K562 (cell line): ENCODE measurements around the gene TMEM178A. TPM values are rescaled to one million over a fixed set of nuclear protein-coding genes. Genes with fewer than 3 reads are reported as not detected.

ENCODE experiments used
- ATAC-seq: fragments of 200-7000 bp; cut with Tn5 transposase; 3 replicates; pipeline ENCODE4 v1.9.1; 2020; ENCODE audit warnings: moderate library complexity
- BruUV-seq: library from RNA; stranded (reverse); fragments of 400-500 nt; replicated peaks from 2 replicates; lab custom pipeline; 2021; lab: Mats Ljungman, UMichigan
- CTCF ChIA-PET: fragments of 300-600 bp; formaldehyde crosslinking; extraction: SDS; loops from one replicate; lab custom pipeline; 2021; ENCODE audit warnings: low intra/inter-chr PET ratio; lab: Yijun Ruan, JAX
- POLR2A ChIA-PET: fragments of 300-600, 350-650 bp; sonication (Branson Sonifier 250); formaldehyde crosslinking; extraction: SDS; loops from one replicate; lab custom pipeline; 2021; ENCODE audit warnings: antibody characterized with exemption, inconsistent platforms; lab: Yijun Ruan, JAX
- DNase-seq, 4 experiments: peaks; one replicate each; pipeline versions ENCODE4 v3.0.0 to v3.0.0-alpha.2; 2011 to 2018; ENCODE audit warnings: low spot score in 3 of 4, mixed read lengths in 3 of 4; ENCODE audit errors: extremely low read depth in 1 of 4
- FAIRE-seq: peaks from 2 replicates; lab custom pipeline; 2011; peaks lifted over from hg19 to GRCh38; lab: Jason Lieb, UNC
- H2AFZ ChIP-seq: 2 replicates; pipeline ENCODE4 v1.6.0; 2011; ENCODE audit warnings: low read depth, low read length, control low read depth, inconsistent platforms
- H3K27ac ChIP-seq: fragments of 200-600 bp; 3 replicates; pipeline ENCODE4 v1.8.0; 2011; ENCODE audit warnings: low read depth, mild to moderate bottlenecking, control low read depth, inconsistent platforms, low read length, moderate library complexity, mixed read lengths; ENCODE audit errors: extremely low read depth
- H3K27me3 ChIP-seq, 2 experiments: fragments of 300-600 bp in 1 of 2; 2 replicates in 1 of 2; 3 replicates in 1 of 2; pipeline versions ENCODE4 v1.6.0 to v1.8.0; 2011; ENCODE audit warnings: inconsistent platforms in 2 of 2, low read length in 2 of 2, mild to moderate bottlenecking in 1 of 2, mixed read lengths in 1 of 2, moderate library complexity in 1 of 2; ENCODE audit not compliant: control insufficient read depth in 2 of 2, insufficient read depth in 2 of 2
- H3K36me3 ChIP-seq: fragments of 300-600 bp; 3 replicates; pipeline ENCODE4 v1.8.0; 2011; ENCODE audit warnings: mild to moderate bottlenecking, low read length, inconsistent platforms; ENCODE audit not compliant: control insufficient read depth, insufficient read depth
- H3K4me1 ChIP-seq, 2 experiments: fragments of 200-600 bp in 1 of 2; replicated peaks in 1 of 2; 2 replicates in 1 of 2; 3 replicates in 1 of 2; pipeline versions ENCODE4 v1.5.1 to v1.8.0; 2011; ENCODE audit warnings: inconsistent platforms in 2 of 2, low read length in 2 of 2, mild to moderate bottlenecking in 1 of 2, mixed read lengths in 1 of 2, moderate library complexity in 1 of 2; ENCODE audit not compliant: control insufficient read depth in 2 of 2, insufficient read depth in 2 of 2
- H3K4me2 ChIP-seq: 2 replicates; pipeline ENCODE4 v1.6.1; 2011; ENCODE audit warnings: low read length, control low read depth, inconsistent platforms, mixed read lengths; ENCODE audit not compliant: insufficient read depth
- H3K4me3 ChIP-seq: fragments of 200-600 bp; sonication (generic), shearing (Covaris generic); 2 replicates; pipeline ENCODE4 v1.5.1; 2016; ENCODE audit warnings: control low read depth, inconsistent platforms
- H3K79me2 ChIP-seq: fragments of 200-600 bp; 3 replicates; pipeline ENCODE4 v1.8.0; 2011; ENCODE audit warnings: low read length, inconsistent platforms; ENCODE audit not compliant: control insufficient read depth, insufficient read depth
- H3K9ac ChIP-seq, 2 experiments: 2 replicates each; pipeline versions ENCODE4 v1.6.0 to v1.6.1; 2011; ENCODE audit warnings: low read depth in 2 of 2, low read length in 2 of 2, control low read depth in 1 of 2, inconsistent platforms in 1 of 2, mild to moderate bottlenecking in 1 of 2, mixed read lengths in 1 of 2; ENCODE audit not compliant: insufficient read depth in 1 of 2
- H3K9me1 ChIP-seq: one replicate; pipeline ENCODE4 v1.6.0; 2011; ENCODE audit warnings: inconsistent platforms, mild to moderate bottlenecking, low read length, moderate library complexity; ENCODE audit not compliant: control insufficient read depth, insufficient read depth
- H3K9me3 ChIP-seq: replicated peaks from 2 replicates; pipeline ENCODE4 v1.5.1; 2011; ENCODE audit warnings: low read depth, low read length, inconsistent platforms; ENCODE audit not compliant: control insufficient read depth, insufficient read depth
- H4K20me1 ChIP-seq: replicated peaks from 2 replicates; pipeline ENCODE4 v1.6.1; 2011; ENCODE audit warnings: low read length, inconsistent platforms, mixed read lengths; ENCODE audit not compliant: control insufficient read depth, insufficient read depth
- CBX3 ChIP-seq, 2 experiments: IDR thresholded peaks; 1 replicate in 1 of 2; 2 replicates in 1 of 2; pipeline ENCODE4 v1.6.1; 2012; ENCODE audit warnings: inconsistent platforms in 2 of 2, low read length in 2 of 2, borderline replicate concordance in 1 of 2, control low read depth in 1 of 2
- CTCF ChIP-seq, 3 experiments: IDR thresholded peaks in 2 of 3; conservative IDR thresholded peaks in 1 of 3; 2 replicates each; pipeline ENCODE4 v1.5.1; 2011 to 2012; ENCODE audit warnings: low read length in 3 of 3, mild to moderate bottlenecking in 3 of 3, control low read depth in 2 of 3, improper control_type of control experiment in 1 of 3, inconsistent platforms in 1 of 3, low read depth in 1 of 3, mixed read lengths in 1 of 3, moderate library complexity in 1 of 3; ENCODE audit not compliant: insufficient read depth in 2 of 3
- FUS ChIP-seq: fragments of 200-400 bp; formaldehyde crosslinking; optimal IDR thresholded peaks from 2 replicates; pipeline ENCODE3; 2017; ENCODE audit warnings: low read depth, low read length
- MCM3 ChIP-seq: fragments of 450-650 bp; IDR thresholded peaks from 2 replicates; pipeline ENCODE4 v1.6.1; 2016
- MTA3 ChIP-seq: fragments of 450-650 bp; formaldehyde crosslinking; IDR thresholded peaks from 2 replicates; pipeline ENCODE4 v1.6.1; 2017; ENCODE audit warnings: mild to moderate bottlenecking, borderline replicate concordance
- PCBP1 ChIP-seq: fragments of 200-400 bp; formaldehyde crosslinking; IDR thresholded peaks from 2 replicates; pipeline ENCODE4 v1.6.1; 2018; ENCODE audit warnings: mild to moderate bottlenecking, low read depth, low read length; ENCODE audit not compliant: poor library complexity, severe bottlenecking
- POLR2H ChIP-seq: IDR thresholded peaks from 2 replicates; pipeline ENCODE4 v1.6.1; 2016; ENCODE audit warnings: missing genetic modification characterization, low read depth, mild to moderate bottlenecking, control low read depth, missing compliant biosample characterization, moderate library complexity
- RAD51 ChIP-seq: fragments of 450-650 bp; IDR thresholded peaks from 2 replicates; pipeline ENCODE4 v1.7.1; 2016; ENCODE audit warnings: low read depth, mild to moderate bottlenecking, borderline replicate concordance
- RBM25 ChIP-seq: fragments of 200-400 bp; formaldehyde crosslinking; IDR thresholded peaks from 2 replicates; pipeline ENCODE4 v1.6.1; 2018; ENCODE audit warnings: low read length, low read depth, moderate library complexity; ENCODE audit not compliant: severe bottlenecking
- RBM34 ChIP-seq: fragments of 200-400 bp; formaldehyde crosslinking; IDR thresholded peaks from 2 replicates; pipeline ENCODE4 v1.6.1; 2018; ENCODE audit warnings: low read length, borderline replicate concordance; ENCODE audit not compliant: insufficient read depth
- SMAD2 ChIP-seq: fragments of 150-350 bp; IDR thresholded peaks from 2 replicates; pipeline ENCODE4 v1.6.1; 2014; ENCODE audit warnings: low read depth, mild to moderate bottlenecking, low read length
- ZNF124 ChIP-seq: sonication (generic); formaldehyde crosslinking; IDR thresholded peaks from 2 replicates; pipeline ENCODE4 v1.8.1; 2022; ENCODE audit warnings: missing genetic modification reagents
- ZNF134 ChIP-seq: fragments of 250-450 bp; sonication (Bioruptor Pico); conservative IDR thresholded peaks from 2 replicates; pipeline ENCODE4 v1.4.0; 2020
- ZNF311 ChIP-seq: fragments of 250-450 bp; sonication (Bioruptor Pico); IDR thresholded peaks from 2 replicates; pipeline ENCODE4 v1.4.0; 2020; ENCODE audit warnings: mild to moderate bottlenecking, moderate library complexity
- WGBS: fragments of 100-300 bp; shearing (Covaris generic); methylation state at CpG from one replicate; pipeline ENCODE4 v1.1.6; 2016; ENCODE audit warnings: low coverage, mixed read lengths; ENCODE audit not compliant: insufficient coverage; ENCODE audit errors: missing lambda C conversion rate; 5-methylcytosine and 5-hydroxymethylcytosine counted together
- in situ Hi-C: fragments of 300-500 bp; cut with MboI; formaldehyde crosslinking; loops from 4 replicates; pipeline ENCODE4 v1.15.0; 2018; ENCODE audit warnings: inconsistent platforms, mixed read lengths
- intact Hi-C: fragments of 100-400 bp; cut with micrococcal nuclease; formaldehyde crosslinking; loops from 2 replicates; pipeline ENCODE4 v1.14.2; 2022
- polyA plus RNA-seq, 8 experiments: library from polyadenylated mRNA; depleted of rRNA in 4 of 8; stranded (reverse) in 5 of 8; unstranded in 3 of 8; fragments of >200 nt; fragmentation: Nextera tagmentation in 2 of 8; fragmentation: Illumina TruSeq in 1 of 8; extraction: Ambion mirVana in 2 of 8; extraction: Trizol in 1 of 8; gene quantifications; 2 replicates each; pipeline versions ENCODE4 v1.2.1 to v1.2.3, GENCODE V29; 2011 to 2014; ENCODE audit warnings: inconsistent platforms in 1 of 8, missing spikeins in 1 of 8
- total RNA-seq, 7 experiments: library from RNA; depleted of rRNA in 6 of 7; stranded (reverse); fragments of >200 nt in 6 of 7; fragmentation: Illumina TruSeq in 2 of 7; extraction: Trizol in 2 of 7; gene quantifications; 2 replicates each; pipeline versions ENCODE4 v1.2.1 to v1.2.3, GENCODE V29; 2011 to 2021; ENCODE audit warnings: low replicate concordance in 1 of 7
- TF ChIP-seq, protein P1 (sequence below): IDR thresholded peaks from 3 replicates; pipeline ENCODE4 v1.6.1; 2011; ENCODE audit warnings: borderline replicate concordance, mild to moderate bottlenecking; ENCODE audit not compliant: insufficient read length, insufficient read depth
- TF ChIP-seq, protein P2 (sequence below): conservative IDR thresholded peaks from 2 replicates; pipeline ENCODE4 v1.6.1; 2011; ENCODE audit warnings: low read depth, mild to moderate bottlenecking, low read length; ENCODE audit not compliant: control insufficient read depth
- TF ChIP-seq, protein P3 (sequence below): sonication (generic); formaldehyde crosslinking; IDR thresholded peaks from 2 replicates; pipeline ENCODE4 v1.5.0; 2020; ENCODE audit warnings: missing genetic modification reagents

The TMEM178A gene
- total and polyA plus RNA-seq, 9 of the 15 experiments (the other 6 are each of a cell fraction or from before 2014, with no cell fraction given) = 0.04 to 0.17 TPM; not detected in 7

DNA sequence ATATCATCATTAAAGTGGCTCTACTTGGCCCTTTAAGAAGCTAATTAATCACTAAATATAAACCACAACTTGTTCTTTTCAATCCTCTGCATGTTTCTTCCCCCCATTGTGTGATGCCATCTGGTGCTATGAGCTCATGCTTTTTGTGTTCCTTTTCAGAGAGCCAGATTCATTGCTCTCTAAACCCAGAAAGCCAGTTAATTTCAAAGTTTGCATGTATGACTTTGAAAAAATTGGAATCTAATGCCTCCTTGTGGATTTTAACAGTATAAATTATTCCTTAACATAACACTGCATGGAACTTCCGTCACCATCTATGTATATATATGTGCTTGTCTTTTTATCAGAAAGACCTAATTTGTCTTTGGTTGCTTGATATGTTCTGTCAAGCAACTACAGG is 31.1 kb downstream of the TMEM178A start (continued):
- TF ChIP-seq CTCF (IDR thresholded peaks at IDR 0.05 in 2 of 3, conservative IDR thresholded peaks at IDR 0.05 in 1 of 3; ENCODE audit: insufficient read depth in 2 of 3, low read depth in 1 of 3, low read length in 3 of 3) (peak in 2 of 3 experiments; percentile 10 to 43; a peak in 2 of 6 replicates), POLR2H (no peak), CBX3 (IDR thresholded peaks at IDR 0.05; ENCODE audit: borderline replicate concordance in 1 of 2, low read length in 2 of 2) (no peak)

- H2AFZ ChIP-seq = no peak overlapping the region
- H3K4me3 ChIP-seq = no peak overlapping the region
- H3K36me3 ChIP-seq = no peaks in the 10 kb centered on the region
- no peak overlapping the region for H3K27ac ChIP-seq
- no peak for DNase-seq
- FAIRE-seq = no peak
- ChIA-PET CTCF (no interaction called here), POLR2A (interaction anchor here (0.6 to 1.5 kb wide), 5 partner anchors 10 to 391 kb away, joined by 3 to 4 read pairs (median 3); no protein-coding TSS in a partner anchor)
- in situ Hi-C loops (no loop called here), intact Hi-C loops (loop anchor here (1.0 kb wide), 1 partner anchor 184 kb away; no protein-coding TSS in a partner anchor)
- 0 out of 2 replicates have a peak, but pooled peaks cover 3% of the 10 kb centered on the region for H3K9me3 ChIP-seq
- no peaks in the 10 kb centered on the region for H4K20me1 ChIP-seq
- no peak overlapping the region for H3K4me2 ChIP-seq
- no peaks in the 10 kb centered on the region for H3K9me1 ChIP-seq
- no peak overlapping the region for H3K9ac ChIP-seq
- H3K27me3 ChIP-seq = no peaks in the 10 kb centered on the region; a peak in 1 of 5 replicates
- no peaks in the 10 kb centered on the region for H3K4me1 ChIP-seq
- ATAC-seq = no peak
- no TSS peak for BruUV-seq
- WGBS = 0% methylated on average over 2 of the region's 2 CpGs
- H3K79me2 ChIP-seq = no peaks in the 10 kb centered on the region
- TF ChIP-seq SMAD2 (no peak), MCM3 (no peak), ZNF124 (CRISPR knock-in tag) (no peak), ZNF311 (CRISPR knock-in tag) (no peak), FUS (no peak), ZNF134 (CRISPR knock-in tag) (no peak), PCBP1 (no peak), RAD51 (no peak), RBM34 (no peak), RBM25 (no peak), MTA3 (no peak)
- TF ChIP-seq, protein P1, sequence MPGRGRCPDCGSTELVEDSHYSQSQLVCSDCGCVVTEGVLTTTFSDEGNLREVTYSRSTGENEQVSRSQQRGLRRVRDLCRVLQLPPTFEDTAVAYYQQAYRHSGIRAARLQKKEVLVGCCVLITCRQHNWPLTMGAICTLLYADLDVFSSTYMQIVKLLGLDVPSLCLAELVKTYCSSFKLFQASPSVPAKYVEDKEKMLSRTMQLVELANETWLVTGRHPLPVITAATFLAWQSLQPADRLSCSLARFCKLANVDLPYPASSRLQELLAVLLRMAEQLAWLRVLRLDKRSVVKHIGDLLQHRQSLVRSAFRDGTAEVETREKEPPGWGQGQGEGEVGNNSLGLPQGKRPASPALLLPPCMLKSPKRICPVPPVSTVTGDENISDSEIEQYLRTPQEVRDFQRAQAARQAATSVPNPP = no peak
- TF ChIP-seq, protein P2, sequence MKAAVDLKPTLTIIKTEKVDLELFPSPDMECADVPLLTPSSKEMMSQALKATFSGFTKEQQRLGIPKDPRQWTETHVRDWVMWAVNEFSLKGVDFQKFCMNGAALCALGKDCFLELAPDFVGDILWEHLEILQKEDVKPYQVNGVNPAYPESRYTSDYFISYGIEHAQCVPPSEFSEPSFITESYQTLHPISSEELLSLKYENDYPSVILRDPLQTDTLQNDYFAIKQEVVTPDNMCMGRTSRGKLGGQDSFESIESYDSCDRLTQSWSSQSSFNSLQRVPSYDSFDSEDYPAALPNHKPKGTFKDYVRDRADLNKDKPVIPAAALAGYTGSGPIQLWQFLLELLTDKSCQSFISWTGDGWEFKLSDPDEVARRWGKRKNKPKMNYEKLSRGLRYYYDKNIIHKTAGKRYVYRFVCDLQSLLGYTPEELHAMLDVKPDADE = no peak
- TF ChIP-seq, protein P3, sequence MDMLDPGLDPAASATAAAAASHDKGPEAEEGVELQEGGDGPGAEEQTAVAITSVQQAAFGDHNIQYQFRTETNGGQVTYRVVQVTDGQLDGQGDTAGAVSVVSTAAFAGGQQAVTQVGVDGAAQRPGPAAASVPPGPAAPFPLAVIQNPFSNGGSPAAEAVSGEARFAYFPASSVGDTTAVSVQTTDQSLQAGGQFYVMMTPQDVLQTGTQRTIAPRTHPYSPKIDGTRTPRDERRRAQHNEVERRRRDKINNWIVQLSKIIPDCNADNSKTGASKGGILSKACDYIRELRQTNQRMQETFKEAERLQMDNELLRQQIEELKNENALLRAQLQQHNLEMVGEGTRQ = no peak
Measured at GRCh38 chr2:39697454-39697853, 31.7 kb downstream of the TMEM178A start.
